ENCODE measurements around the gene UCHL1.

DNA sequence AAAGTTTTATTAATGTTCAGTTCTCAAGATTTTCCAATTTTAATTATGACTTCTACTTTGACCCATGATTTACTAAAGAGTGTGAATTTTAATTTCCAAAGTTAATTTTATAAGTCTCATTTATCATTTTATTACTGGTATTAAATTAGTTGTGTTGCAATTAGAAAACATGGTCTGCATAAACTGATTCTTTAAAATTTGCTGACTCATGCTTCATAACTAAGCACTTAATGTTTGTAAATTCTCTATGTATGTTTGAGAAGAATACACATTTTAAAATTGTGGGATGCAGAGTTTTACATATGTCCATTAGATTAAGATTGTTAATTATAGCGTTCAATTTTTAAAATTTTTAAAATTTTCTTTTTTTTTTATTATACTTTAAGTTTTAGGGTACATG lies 20.2 kb upstream of the UCHL1 start:
- TF ChIP-seq POLR2A (IDR thresholded peaks at IDR 0.05), result no peak
- TF ChIP-seq, protein P1, sequence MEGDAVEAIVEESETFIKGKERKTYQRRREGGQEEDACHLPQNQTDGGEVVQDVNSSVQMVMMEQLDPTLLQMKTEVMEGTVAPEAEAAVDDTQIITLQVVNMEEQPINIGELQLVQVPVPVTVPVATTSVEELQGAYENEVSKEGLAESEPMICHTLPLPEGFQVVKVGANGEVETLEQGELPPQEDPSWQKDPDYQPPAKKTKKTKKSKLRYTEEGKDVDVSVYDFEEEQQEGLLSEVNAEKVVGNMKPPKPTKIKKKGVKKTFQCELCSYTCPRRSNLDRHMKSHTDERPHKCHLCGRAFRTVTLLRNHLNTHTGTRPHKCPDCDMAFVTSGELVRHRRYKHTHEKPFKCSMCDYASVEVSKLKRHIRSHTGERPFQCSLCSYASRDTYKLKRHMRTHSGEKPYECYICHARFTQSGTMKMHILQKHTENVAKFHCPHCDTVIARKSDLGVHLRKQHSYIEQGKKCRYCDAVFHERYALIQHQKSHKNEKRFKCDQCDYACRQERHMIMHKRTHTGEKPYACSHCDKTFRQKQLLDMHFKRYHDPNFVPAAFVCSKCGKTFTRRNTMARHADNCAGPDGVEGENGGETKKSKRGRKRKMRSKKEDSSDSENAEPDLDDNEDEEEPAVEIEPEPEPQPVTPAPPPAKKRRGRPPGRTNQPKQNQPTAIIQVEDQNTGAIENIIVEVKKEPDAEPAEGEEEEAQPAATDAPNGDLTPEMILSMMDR (IDR thresholded peaks at IDR 0.05), result no peak

All from uterus (tissue), 2 donors.